ENCODE results near the gene MAPK8. TPM values are rescaled to one million over a fixed set of nuclear protein-coding genes. Genes with fewer than 3 reads are reported as not detected.

Gene MAPK8
- total and polyA plus RNA-seq, 9 of the 15 experiments (the other 6 are each of a cell fraction or from before 2014, with no cell fraction given) = 6.4 to 159 (median 71.0) TPM

- TF ChIP-seq ZFP91 (CRISPR knock-in tag; IDR thresholded peaks at IDR 0.05) = no peak
- TF ChIP-seq SAFB2 (IDR thresholded peaks at IDR 0.05; ENCODE audit: borderline replicate concordance, low read depth, low read length, severe bottlenecking) = no peak
- TF ChIP-seq NCOA2 (IDR thresholded peaks at IDR 0.05; ENCODE audit: partially characterized antibody in 2 of 2) = no peak
- TF ChIP-seq MBD2 (IDR thresholded peaks at IDR 0.05; ENCODE audit: borderline replicate concordance, low read depth) = peak; percentile 22; the same call in 1 of the 2 replicates
- TF ChIP-seq ZNF311 (CRISPR knock-in tag; IDR thresholded peaks at IDR 0.05) = peak; percentile 79
- TF ChIP-seq ZNF76 (CRISPR knock-in tag; IDR thresholded peaks at IDR 0.05; ENCODE audit: borderline replicate concordance) = peak; percentile 44; the same call in 1 of the 2 replicates
- no peak for TF ChIP-seq JUN (IDR thresholded peaks at IDR 0.05; ENCODE audit: borderline replicate concordance, low read depth, low read length)
- no peak for TF ChIP-seq JUN (CRISPR knock-in tag; IDR thresholded peaks at IDR 0.05; ENCODE audit: borderline replicate concordance)
- TF ChIP-seq GABPA (tag; conservative IDR thresholded peaks at IDR 0.05; ENCODE audit: low read depth) = no peak
- TF ChIP-seq MCM5 (IDR thresholded peaks at IDR 0.05; ENCODE audit: low read depth) = no peak
- TF ChIP-seq EWSR1 (IDR thresholded peaks at IDR 0.05; ENCODE audit: borderline replicate concordance, low read depth, partially characterized antibody) = no peak
- no peak for TF ChIP-seq HMBOX1 (IDR thresholded peaks at IDR 0.05)
- TF ChIP-seq HCFC1 (IDR thresholded peaks at IDR 0.05; ENCODE audit: low read depth, low read length) = no peak
- TF ChIP-seq ILF3 (IDR thresholded peaks at IDR 0.05; ENCODE audit: borderline replicate concordance) = no peak
- TF ChIP-seq CBX1 (IDR thresholded peaks at IDR 0.05; ENCODE audit: low read depth) = no peak
- TF ChIP-seq TBL1XR1 (IDR thresholded peaks at IDR 0.05; ENCODE audit: low read length in 2 of 2) = no peak
- TF ChIP-seq ZNF644 (tag; IDR thresholded peaks at IDR 0.05; ENCODE audit: low read depth) = no peak; the same call in 1 of the 2 replicates
- TF ChIP-seq GATA2 (CRISPR knock-in tag; IDR thresholded peaks at IDR 0.05) = peak; percentile 39; the same call in 1 of the 2 replicates
- no peak for TF ChIP-seq ZC3H11A (IDR thresholded peaks at IDR 0.05; ENCODE audit: low read depth, low read length)
- peak; percentile 92 for TF ChIP-seq HMGN3 (IDR thresholded peaks at IDR 0.05; ENCODE audit: borderline replicate concordance, extremely low read depth, insufficient read length, low read depth, low read length)
- no peak for TF ChIP-seq XRCC3 (IDR thresholded peaks at IDR 0.05)
- no peak for TF ChIP-seq SMAD2 (IDR thresholded peaks at IDR 0.05; ENCODE audit: low read depth, low read length)
Observed at GRCh38 chr10:48480397-48481374, 174.2 kb downstream of the MAPK8 start (continued).

Data from K562 (cell line).